ENCODE results near the gene TRAF7. TPM values are rescaled to one million over a fixed set of nuclear protein-coding genes. Genes with fewer than 3 reads are reported as not detected.

The TRAF7 gene
- total RNA-seq, 1 experiment from 2014 or later = 160 TPM

DNA sequence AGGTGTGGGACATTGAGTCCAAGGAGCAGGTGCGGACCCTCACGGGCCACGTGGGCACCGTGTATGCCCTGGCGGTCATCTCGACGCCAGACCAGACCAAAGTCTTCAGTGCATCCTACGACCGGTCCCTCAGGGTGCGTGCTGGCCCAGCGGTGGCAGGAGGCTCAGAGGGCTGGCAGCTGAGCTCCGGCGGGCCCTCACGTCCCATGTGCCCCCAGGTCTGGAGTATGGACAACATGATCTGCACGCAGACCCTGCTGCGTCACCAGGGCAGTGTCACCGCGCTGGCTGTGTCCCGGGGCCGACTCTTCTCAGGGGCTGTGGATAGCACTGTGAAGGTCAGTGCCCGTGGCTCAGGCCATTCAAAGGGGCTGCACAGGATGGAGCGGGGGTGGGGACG, 20.5 kb downstream of the TRAF7 start:
- Histone ChIP-seq H3K4me1 (ENCODE audit: control insufficient read depth in 1 of 2, insufficient read depth in 2 of 2, low read length in 2 of 2) (peaks cover 0 to 5% of the 10 kb centered on the region in 2 experiments; a peak in 1 of 4 replicates), H3K9me3 (ENCODE audit: control insufficient read depth in 1 of 2, insufficient read depth in 1 of 2, low read depth in 1 of 2, low read length in 2 of 2) (no peaks in the 10 kb centered on the region), H3K9me2 (ENCODE audit: insufficient read depth) (no peaks in the 10 kb centered on the region), H2AFZ (ENCODE audit: low read depth, low read length, poor library complexity, severe bottlenecking) (no peak overlapping the region), H3K79me2 (ENCODE audit: insufficient read depth, low read length) (no peaks in the 10 kb centered on the region), H3K9ac (ENCODE audit: low read length) (no peak overlapping the region), H3K4me2 (ENCODE audit: low read length) (no peak overlapping the region), H3K27me3 (ENCODE audit: insufficient read depth, low read length) (no peaks in the 10 kb centered on the region), H3K27ac (ENCODE audit: low read depth, low read length) (no peak overlapping the region; the same call in 1 of the 2 replicates), H3K36me3 (ENCODE audit: control insufficient read depth in 1 of 2, insufficient read depth in 2 of 2, low read length in 2 of 2) (peaks cover 8 to 30% of the 10 kb centered on the region in 2 experiments; a peak in 2 of 4 replicates), H3K4me3 (replicated peaks in 1 of 2; ENCODE audit: low read depth in 1 of 2, low read length in 2 of 2) (no peak overlapping the region), H4K20me1 (ENCODE audit: insufficient read depth) (no peaks in the 10 kb centered on the region)
- RAD21 ChIA-PET (ENCODE audit: low non-redundant PET in 1 of 2, low total read pairs in 2 of 2, uncharacterized antibody in 2 of 2, unreplicated experiment in 2 of 2) = no interaction called here
- intact Hi-C loops (cut with micrococcal nuclease) = no loop called here
- TF ChIP-seq CEBPB (IDR thresholded peaks at IDR 0.05; ENCODE audit: low read depth) (no peak), CBX3 (IDR thresholded peaks at IDR 0.05; ENCODE audit: low read depth) (no peak), SP1 (IDR thresholded peaks at IDR 0.05; ENCODE audit: low read depth) (no peak), TCF7L2 (IDR thresholded peaks at IDR 0.05; ENCODE audit: borderline replicate concordance, extremely low read depth, insufficient read depth, insufficient read length) (no peak), ZNF274 (IDR thresholded peaks at IDR 0.05; ENCODE audit: low read depth, low read length) (no peak), SIN3A (IDR thresholded peaks at IDR 0.05; ENCODE audit: low read depth) (no peak), EGR1 (IDR thresholded peaks at IDR 0.05; ENCODE audit: low read depth) (no peak), RAD21 (IDR thresholded peaks at IDR 0.05; ENCODE audit: low read depth) (no peak), EZH2phosphoT487 (IDR thresholded peaks at IDR 0.05; ENCODE audit: borderline replicate concordance) (no peak), POLR2AphosphoS5 (IDR thresholded peaks at IDR 0.05; ENCODE audit: low read depth, low read length) (no peak)
- TF ChIP-seq, protein P1, sequence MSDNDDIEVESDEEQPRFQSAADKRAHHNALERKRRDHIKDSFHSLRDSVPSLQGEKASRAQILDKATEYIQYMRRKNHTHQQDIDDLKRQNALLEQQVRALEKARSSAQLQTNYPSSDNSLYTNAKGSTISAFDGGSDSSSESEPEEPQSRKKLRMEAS (IDR thresholded peaks at IDR 0.05) = no peak
- TF ChIP-seq, protein P2, sequence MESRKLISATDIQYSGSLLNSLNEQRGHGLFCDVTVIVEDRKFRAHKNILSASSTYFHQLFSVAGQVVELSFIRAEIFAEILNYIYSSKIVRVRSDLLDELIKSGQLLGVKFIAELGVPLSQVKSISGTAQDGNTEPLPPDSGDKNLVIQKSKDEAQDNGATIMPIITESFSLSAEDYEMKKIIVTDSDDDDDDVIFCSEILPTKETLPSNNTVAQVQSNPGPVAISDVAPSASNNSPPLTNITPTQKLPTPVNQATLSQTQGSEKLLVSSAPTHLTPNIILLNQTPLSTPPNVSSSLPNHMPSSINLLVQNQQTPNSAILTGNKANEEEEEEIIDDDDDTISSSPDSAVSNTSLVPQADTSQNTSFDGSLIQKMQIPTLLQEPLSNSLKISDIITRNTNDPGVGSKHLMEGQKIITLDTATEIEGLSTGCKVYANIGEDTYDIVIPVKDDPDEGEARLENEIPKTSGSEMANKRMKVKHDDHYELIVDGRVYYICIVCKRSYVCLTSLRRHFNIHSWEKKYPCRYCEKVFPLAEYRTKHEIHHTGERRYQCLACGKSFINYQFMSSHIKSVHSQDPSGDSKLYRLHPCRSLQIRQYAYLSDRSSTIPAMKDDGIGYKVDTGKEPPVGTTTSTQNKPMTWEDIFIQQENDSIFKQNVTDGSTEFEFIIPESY (IDR thresholded peaks at IDR 0.05; ENCODE audit: extremely low read depth, insufficient replicate concordance, low read length) = no peak
- ATAC-seq (no peak), DNase-seq (ENCODE audit: low read depth, low spot score) (no peak)
- POLR2A ChIA-PET = interaction anchor here (0.8 kb wide), 1 partner anchor 21 kb away, joined by 4 read pairs; the partner anchor contains the start of gene TRAF7
- CTCF ChIA-PET = no interaction called here
- no TSS peak for BruUV-seq (replicated peaks)
